GM21717 (cell line): ENCODE measurements around the gene PRKAG2.

Source experiments
- ATAC-seq: cut with Tn5 transposase; IDR thresholded peaks from one replicate; pipeline ENCODE4 v1.9.1; 2021; ENCODE audit warnings: mild to moderate bottlenecking, moderate library complexity; ENCODE audit not compliant: unreplicated experiment

PRKAG2 gene

DNA sequence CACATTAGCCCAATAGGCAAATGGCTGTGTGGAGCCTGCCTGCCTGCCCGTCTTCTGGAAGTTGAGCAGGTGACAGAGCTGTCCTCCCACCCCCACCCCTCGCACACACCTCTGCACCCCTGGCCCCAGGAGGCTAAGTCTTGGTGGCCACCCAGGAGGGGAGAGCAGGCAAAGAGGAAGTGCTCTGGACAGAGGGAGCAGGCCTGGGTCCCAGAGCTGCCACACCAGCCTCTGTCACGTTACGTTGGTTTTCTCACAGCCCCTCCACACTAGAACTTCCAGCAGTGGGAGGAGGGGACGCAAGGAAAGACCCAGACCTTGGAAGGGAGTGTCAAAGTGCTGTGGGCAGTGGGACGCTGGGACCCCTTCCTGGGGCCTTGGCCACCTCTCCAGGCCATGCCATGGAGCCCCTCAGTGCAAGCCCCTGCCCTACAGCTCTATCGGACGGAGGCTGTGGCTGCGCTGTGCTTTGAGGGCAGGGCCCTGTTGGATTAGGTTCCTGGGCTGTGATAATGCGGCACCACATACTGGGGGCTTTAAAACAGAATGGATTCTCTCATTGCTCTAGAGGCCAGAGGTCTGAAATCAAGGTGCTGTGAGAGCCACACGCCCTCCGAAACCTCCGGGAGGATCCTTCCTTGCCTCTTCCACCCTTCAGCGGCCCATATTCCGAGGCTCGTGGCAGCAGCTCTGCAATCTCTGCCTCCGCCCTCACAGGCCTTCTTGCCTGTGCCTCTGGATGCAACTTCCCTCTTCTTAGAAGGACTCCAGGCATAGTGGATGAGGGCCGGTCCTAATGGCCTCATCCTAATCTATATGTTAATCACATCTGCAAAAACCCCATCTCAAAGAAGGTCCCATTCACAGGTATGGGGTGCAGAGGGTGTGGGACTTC lies 9.9 kb downstream of the PRKAG2 start:
- no peak for ATAC-seq

- no peak for ATAC-seq
Measured at GRCh38 chr7:151866028-151866427, 10.9 kb downstream of the PRKAG2 start.

DNA sequence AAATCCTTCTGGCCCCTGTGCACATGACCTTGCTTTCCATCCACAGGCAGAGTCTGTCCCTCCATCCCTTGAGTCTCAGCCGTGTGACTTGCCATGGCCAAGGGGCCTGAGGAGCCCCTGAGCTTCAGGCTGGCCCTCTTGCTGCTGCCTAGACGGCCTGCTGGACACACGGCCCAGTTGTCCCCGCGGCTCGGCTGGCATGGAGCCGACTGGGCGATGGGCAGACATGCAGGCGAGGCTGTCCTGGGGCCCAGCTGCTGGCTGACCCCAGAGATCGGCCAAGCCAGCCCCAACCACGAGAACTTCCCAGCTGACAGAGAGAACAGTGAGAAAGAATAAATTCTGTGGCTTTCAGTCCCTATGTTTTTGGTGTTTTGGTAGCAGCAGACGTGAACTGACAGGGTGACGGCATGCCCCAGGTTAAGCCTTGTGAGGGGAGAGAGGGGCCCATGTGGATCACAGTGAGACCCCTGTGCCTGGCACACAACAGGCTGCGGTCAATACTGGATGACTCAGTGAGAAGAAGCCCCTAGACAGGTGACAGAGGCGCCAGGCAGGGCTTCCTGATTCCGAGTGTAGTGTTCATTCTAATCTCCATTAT lies 11.7 kb downstream of the PRKAG2 start:
- no peak for ATAC-seq

DNA sequence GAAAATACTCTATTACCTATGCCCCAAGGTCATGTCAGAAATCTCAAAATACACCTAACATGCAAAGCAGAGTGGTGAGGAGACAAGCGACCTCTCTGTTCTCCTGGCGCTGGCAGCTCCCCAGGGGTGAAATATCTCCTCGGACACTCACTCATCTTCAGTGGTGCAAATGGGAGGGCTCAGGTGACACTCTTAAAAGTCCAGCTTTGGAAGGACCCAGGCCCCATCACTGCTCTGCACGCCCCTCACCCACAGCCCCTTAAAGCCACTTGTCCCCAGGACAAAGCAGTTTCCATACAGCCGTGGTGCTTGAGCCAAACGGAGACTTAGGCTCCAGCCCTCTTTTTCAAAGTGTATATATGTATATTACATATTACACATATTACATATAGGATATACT lies 12.4 kb downstream of the PRKAG2 start:
- no peak for ATAC-seq

DNA sequence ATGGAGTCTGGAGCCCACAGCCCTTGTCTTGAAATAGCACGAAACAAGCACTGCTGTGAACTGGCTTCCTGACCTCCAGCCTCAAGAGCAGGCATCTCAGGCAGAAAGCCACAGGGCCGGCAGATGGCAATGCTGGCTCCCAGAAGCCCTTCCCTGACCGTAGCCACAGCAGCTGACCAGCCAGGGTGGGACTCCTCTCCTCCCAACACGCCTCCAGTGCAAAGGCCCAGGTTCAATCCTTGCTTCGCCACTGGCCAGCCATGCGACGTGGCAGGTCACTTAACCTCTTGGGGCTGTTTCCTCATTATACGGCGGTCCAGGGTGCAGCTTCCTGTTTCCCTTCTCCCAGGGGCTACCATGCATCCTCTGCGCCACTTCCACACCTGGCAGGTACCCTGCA lies 12.8 kb downstream of the PRKAG2 start:
- ATAC-seq: no peak

DNA sequence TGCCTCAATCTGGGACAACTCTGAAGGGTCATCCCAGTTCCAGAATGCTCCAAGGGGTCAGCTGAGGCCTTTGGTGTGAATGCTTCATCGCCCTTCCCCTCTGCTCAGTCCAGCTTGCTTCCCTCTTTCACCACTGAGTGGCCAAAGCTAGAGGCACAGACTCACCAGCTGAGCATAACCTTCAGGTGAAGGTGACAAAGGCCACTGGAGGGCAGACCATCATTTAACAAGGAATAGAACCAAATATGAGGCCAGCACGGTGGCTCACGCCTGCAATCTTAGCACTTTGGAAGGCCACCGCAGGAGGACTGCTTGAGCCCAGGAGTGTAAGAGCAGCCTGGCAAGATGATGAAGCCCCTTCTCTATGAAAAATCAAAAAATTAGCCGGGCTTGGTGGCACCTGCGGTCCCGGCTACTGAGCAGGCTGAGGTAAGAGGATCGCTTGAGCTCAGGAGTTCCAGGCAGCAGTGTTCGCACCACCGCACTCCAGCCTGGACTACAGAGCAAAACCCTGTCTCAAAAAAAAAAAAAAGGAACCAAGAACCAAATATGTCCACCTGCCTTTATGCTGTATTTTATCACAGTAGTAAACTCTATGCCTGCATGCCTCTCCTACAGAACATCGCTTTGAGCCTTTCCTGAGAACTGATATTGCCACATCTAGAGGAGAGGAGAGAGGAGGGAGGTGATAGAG lies 13.4 kb downstream of the PRKAG2 start:
- ATAC-seq: no peak

DNA sequence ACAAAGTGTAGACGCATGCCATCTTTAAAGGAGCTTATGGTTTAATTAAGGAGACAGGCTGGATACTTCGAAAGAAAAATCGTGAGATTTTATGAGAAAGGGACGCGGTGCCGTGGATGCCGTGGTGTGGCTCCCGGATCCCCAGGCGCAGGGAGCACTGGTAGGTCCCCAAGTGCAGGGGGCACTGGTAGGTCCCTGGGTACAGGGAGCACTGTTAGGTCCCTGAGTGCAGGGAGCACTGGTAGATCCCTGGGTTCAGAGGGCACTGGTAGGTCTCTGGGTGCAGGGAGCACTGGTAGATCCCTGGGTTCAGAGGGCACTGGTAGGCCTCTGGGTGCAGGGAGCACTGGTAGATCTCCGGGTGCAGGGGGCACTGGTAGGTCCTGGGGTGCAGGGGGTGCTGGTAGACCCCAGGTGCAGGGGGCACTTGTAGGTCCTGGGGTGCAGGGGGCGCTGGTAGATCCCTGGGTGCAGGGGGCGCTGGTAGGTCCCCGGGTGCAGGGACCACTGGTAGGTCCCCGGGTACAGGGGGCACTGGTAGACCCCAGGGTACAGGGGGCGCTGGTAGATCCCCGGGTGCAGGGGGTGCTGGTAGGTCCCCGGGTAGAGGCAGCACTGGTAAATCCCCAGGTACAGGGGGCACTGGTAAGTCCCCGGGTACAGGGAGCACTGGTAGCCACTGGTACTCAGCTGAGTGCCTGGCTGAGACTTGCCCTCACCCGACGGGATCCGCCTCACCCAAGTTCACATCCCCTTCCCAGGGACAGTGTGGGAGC lies 14.1 kb downstream of the PRKAG2 start:
- no peak for ATAC-seq

- ATAC-seq: no peak
Measured at GRCh38 chr7:151861881-151862280, 15.0 kb downstream of the PRKAG2 start.

- no peak for ATAC-seq
Measured at GRCh38 chr7:151860771-151861170, 16.1 kb downstream of the PRKAG2 start.

DNA sequence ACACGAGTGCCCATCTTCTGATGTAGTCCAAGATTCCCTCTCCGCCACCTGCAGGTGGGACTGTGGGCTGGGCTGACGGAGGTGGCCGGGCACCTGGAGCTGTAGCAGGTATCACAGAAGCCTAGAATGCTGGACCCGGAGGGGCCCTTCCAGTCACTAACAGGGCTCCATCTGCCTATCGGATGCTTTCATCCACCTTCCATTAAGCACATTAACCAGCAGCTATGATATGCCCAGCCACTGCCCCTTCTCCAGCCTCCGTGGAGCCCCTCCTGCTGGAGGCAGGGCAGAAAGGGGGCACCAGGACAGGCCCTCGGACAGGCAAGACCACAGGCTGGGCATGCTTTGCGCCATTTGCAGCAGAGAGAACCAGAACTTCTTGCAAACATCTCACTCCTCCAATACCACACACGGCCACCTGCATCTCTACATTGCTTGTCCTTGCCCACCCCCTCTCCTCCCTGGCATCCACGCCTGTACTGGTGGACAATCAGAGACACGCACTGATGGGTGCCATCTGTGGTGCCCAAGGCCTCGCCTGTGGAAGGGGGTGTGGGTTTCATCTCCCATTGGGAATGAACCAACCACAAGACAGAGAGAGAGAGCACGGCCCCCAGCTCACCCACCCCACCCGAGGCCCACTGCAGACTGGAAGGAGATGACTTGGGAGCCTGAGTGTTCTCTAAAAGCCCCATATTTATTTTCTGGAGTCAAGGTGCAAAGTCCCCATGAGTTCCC lies 16.8 kb downstream of the PRKAG2 start:
- ATAC-seq: no peak

DNA sequence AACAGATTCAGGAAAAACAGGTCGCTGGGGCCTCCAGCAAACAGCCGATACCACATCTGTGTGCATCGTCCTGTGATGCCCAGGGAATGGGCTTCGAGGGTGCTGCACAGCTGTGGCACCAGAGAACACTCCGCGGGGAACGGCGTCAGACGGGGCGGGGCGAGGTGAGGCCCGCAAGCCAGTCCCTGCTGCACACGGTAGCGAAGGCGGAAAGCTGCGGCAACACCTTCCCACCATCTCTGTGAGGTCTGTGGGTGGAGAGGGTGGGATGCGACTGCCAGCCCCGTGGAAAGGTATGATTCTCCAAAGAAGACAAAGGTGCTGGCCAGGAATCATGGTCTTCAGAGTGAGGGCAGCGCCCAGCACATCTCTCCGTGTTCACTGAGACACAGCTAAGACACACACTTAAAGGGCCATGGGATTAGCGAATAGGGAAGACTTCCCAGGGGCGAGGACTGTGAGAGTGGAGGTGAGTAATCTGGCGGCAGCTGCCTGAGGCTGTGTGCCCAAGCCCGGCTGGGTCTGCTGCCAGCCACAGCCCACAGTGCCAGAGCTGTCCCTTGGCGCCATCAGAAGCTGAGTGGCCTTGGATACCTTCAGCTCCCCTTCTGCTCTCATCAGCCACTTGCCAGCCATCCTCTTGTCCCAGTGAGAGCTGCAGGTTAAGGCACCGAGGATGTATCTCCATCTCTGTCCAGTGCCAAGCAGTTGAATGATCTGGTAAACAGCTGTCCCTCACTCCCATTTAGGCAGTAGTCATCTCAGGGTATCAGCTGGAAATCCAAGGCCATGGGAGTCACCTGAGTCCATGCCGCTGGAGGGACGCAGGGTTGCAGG lies 17.6 kb downstream of the PRKAG2 start:
- no peak for ATAC-seq

DNA sequence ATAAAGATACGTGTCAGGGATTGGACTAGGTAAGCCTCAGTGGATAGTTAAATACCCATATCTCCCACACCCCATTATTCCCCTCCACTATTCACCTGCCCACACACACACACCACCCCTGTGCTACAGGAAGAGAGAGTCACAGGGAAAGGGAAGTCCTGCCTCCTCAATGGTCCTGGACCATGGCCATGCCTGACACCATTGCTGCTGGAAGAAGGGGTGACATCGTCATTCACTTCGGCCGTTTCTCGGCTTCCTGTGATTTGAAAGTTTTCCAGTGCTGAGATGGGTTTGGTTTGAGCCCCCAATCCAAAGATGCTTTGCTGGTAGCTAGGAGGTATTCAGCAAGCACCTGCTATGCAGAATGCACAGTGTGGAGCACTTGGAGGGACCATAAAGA lies 18.5 kb downstream of the PRKAG2 start:
- ATAC-seq: no peak

GRCh38 chr7:151857866-151858450 lies 19.0 kb downstream of the PRKAG2 start:
- no peak for ATAC-seq

- ATAC-seq: no peak
Measured at GRCh38 chr7:151857412-151857811, 19.5 kb downstream of the PRKAG2 start.

DNA sequence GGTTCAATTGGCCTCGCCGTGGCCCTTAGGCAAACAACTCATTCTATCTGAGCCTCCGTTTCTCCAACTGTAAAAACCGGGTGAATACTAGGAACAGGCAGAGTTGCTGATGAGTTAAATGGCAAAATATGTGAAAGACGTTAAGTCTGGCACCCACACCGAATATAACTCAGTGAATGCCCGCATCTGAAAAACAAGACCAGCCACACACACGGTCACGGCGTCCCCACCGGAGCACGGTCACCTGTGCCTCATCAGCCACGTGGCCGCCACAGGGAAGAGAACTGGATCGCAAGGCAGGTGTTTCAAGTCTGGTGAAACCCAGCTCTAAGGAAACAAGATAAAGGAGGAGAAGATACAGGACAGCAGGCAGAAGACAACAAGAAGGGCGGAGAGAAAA lies 20.4 kb downstream of the PRKAG2 start:
- no peak for ATAC-seq

- ATAC-seq: no peak
Measured at GRCh38 chr7:151856098-151856497, 20.8 kb downstream of the PRKAG2 start.

- no peak for ATAC-seq
Measured at GRCh38 chr7:151854720-151855071, 22.2 kb downstream of the PRKAG2 start.

GRCh38 chr7:151853896-151854719 lies 22.8 kb downstream of the PRKAG2 start:
- ATAC-seq: no peak
